Measurements from ENCODE around the gene RMI2. TPM values are rescaled to one million over a fixed set of nuclear protein-coding genes. Genes with fewer than 3 reads are reported as not detected.
"Not testable (repeated sequence)": the region's sequence is repeated elsewhere in the genome, so short reads cannot be mapped to it uniquely, and the experiment has no call there.

Gene RMI2
- total RNA-seq, 3 donors from 2014 or later: 0.16 to 1.6 (median 0.33) TPM

DNA sequence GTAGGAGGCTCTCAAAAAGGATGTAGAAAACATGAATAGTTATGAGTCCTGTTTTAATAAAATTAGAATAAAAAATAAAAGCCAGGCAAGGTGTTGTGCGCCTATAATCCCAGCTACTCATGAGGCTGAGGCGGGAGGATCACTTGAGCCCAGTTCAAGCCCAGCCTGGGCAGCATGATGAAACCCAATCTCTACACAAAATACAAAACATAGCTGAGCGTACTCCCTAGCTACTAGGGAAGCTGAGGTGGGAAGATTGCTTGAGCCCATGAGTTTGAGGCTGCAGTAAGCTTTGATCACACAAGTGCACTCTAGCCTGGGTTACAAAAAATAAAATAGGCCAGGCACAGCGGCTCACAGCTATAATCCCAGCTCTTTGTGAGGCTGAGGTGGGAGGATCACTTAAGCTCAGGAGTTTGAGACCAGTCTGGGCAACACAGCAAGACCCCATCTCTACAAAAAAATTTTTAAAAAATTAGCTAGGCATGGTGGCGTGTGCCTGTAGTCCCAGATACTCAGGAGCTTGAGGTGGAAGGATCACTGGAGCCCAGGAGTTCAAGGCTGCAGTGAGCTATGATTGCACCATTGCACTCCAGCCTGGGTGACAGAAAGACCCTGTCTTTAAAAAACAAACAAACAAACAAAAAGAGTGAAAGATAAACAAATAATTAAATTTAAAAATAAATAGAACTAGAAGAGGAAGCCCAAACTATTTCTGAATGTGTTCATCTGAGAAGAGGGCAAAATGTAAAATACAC is 46.9 kb upstream of the RMI2 start:
- intact Hi-C loops (cut with DNase I; ENCODE audit: low total_unique reads): no loop called here
- DNase-seq (ENCODE audit: low spot score in 2 of 2): no peak
- Histone ChIP-seq H3K9me3 (no peaks in the 10 kb centered on the region), H3K4me1 (peaks cover 0 to 11% of the 10 kb centered on the region in 2 donors), H3K36me3 (no peaks in the 10 kb centered on the region), H3K27me3 (no peaks in the 10 kb centered on the region), H3K4me3 (no peak overlapping the region), H3K27ac (no peak overlapping the region)
- TF ChIP-seq POLR2AphosphoS5 (IDR thresholded peaks at IDR 0.05) (no peak), POLR2A (IDR thresholded peaks at IDR 0.05) (no peak)
- TF ChIP-seq, protein P1, sequence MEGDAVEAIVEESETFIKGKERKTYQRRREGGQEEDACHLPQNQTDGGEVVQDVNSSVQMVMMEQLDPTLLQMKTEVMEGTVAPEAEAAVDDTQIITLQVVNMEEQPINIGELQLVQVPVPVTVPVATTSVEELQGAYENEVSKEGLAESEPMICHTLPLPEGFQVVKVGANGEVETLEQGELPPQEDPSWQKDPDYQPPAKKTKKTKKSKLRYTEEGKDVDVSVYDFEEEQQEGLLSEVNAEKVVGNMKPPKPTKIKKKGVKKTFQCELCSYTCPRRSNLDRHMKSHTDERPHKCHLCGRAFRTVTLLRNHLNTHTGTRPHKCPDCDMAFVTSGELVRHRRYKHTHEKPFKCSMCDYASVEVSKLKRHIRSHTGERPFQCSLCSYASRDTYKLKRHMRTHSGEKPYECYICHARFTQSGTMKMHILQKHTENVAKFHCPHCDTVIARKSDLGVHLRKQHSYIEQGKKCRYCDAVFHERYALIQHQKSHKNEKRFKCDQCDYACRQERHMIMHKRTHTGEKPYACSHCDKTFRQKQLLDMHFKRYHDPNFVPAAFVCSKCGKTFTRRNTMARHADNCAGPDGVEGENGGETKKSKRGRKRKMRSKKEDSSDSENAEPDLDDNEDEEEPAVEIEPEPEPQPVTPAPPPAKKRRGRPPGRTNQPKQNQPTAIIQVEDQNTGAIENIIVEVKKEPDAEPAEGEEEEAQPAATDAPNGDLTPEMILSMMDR (IDR thresholded peaks at IDR 0.05): no peak

DNA sequence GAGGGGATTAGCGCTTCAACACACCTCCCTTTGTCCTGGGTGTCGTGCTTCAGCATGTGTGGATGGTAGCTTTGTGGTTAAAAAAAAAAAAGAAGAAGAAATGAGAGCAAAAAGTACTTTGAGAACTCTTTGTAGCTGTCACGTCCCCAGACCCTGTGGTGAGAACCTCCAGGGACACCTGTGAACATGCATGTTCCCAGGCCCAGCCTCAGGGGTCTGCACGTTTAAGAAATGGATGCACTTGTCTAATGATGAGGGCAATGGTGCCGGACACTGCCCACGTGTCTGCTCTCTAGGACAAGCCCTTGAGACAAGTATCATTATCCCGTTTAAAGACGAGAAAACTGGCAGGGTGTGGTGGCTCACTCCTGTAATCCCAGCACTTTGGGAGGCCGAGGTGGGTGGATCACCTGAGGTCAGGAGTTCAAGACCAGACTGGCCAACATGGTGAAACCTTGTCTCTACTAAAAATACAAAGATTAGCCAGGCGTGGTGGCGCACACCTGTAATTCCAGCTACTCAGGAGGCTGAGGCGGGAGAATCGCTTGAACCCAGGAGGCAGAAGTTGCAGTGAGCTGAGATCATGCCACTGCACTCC is 46.2 kb upstream of the RMI2 start:
- DNase-seq (ENCODE audit: low spot score in 2 of 2); H3K27ac ChIP-seq; intact Hi-C loops (cut with DNase I; ENCODE audit: low total_unique reads); H3K4me3 ChIP-seq; H3K36me3 ChIP-seq; H3K27me3 ChIP-seq; H3K9me3 ChIP-seq: not testable (repeated sequence)
- peaks cover 0 to 11% of the 10 kb centered on the region in 2 donors for H3K4me1 ChIP-seq

- Histone ChIP-seq H3K27ac (no peak overlapping the region), H3K27me3 (no peaks in the 10 kb centered on the region), H3K9me3 (no peaks in the 10 kb centered on the region), H3K4me3 (no peak overlapping the region), H3K4me1 (peaks cover 0 to 11% of the 10 kb centered on the region in 2 donors), H3K36me3 (no peaks in the 10 kb centered on the region)
- DNase-seq (ENCODE audit: low spot score in 2 of 2): no peak
- no peak for TF ChIP-seq POLR2AphosphoS5 (IDR thresholded peaks at IDR 0.05)
- TF ChIP-seq, protein P1 (IDR thresholded peaks at IDR 0.05): no peak
- intact Hi-C loops (cut with DNase I; ENCODE audit: low total_unique reads): loop anchor here (5.0 kb wide), 1 partner anchor 1062 kb away; no protein-coding TSS in a partner anchor
These were observed 45.2 kb upstream of the RMI2 start for GRCh38 chr16:11299865-11300559.

DNA sequence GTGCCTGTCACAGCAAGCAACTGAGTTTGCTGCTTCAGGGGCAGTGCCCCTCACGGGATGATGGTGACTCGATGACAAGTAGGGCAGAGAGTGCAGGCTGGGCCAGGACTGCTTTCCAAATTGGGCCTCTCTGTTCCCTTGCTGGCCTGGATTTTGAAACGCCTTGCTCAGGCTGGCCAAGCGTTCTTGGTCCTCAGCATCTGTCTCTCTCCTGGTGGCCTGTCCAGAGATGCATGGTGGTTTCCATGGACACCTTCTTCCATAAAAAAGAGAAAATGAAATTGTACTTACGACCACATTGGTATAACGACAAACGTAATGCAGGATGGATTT is 44.7 kb upstream of the RMI2 start:
- DNase-seq (ENCODE audit: low spot score in 2 of 2): no peak
- Histone ChIP-seq H3K27me3 (no peaks in the 10 kb centered on the region), H3K36me3 (no peaks in the 10 kb centered on the region), H3K27ac (no peak overlapping the region), H3K4me3 (no peak overlapping the region), H3K4me1 (peaks cover 0 to 11% of the 10 kb centered on the region in 2 donors), H3K9me3 (no peaks in the 10 kb centered on the region)
- no peak for TF ChIP-seq POLR2A (IDR thresholded peaks at IDR 0.05)
- TF ChIP-seq, protein P1 (IDR thresholded peaks at IDR 0.05): no peak
- no peak for TF ChIP-seq POLR2AphosphoS5 (IDR thresholded peaks at IDR 0.05)
- intact Hi-C loops (cut with DNase I; ENCODE audit: low total_unique reads): loop anchor here (5.0 kb wide), 1 partner anchor 1062 kb away; no protein-coding TSS in a partner anchor

DNA sequence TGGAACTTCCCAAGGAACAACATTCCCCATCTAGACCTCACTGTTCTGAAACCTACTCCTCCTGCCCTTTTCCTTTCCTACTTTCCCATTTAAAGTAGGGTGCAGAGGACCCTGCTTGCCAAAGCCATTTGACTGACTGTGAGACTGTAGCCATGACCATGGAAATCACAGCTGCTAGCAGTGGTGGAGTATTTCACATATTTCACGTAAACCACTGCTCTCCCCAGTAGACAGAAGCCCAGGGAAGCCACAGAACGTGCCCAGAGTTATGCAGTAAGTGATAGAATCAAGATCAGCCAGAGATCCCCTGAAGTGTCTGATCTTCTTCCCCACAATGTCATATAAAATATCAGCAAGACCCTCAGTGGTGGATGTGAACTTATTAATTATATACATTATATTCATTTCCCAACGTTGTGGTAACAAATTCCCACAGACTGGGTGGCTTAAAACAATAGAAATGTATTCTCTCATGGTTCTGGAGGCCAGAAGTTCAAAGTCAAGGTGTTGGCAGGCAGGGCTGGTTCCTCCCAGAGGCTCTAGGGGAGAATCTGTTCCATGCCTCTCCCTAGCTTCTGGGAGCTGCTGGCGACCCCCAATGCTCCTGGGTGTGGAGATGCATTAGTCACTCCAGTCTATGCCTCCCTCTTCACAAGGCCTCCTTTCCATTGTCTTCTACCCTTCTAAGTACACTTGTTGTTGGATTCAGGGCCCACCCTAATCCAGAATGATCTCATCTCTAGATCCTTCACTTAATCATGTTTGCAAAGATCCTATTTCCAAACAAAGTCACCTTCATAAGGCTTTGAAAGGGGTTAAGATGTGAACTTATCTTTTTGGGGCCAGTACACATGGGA is 43.4 kb upstream of the RMI2 start:
- intact Hi-C loops (cut with DNase I; ENCODE audit: low total_unique reads): loop anchor here (5.0 kb wide), 1 partner anchor 1060 kb away; no protein-coding TSS in a partner anchor
- no peak overlapping the region for H3K27ac ChIP-seq
- TF ChIP-seq, protein P1 (IDR thresholded peaks at IDR 0.05): no peak
- TF ChIP-seq POLR2AphosphoS5 (IDR thresholded peaks at IDR 0.05) (no peak), POLR2A (IDR thresholded peaks at IDR 0.05) (no peak)

More for the DNA sequence above, 43.4 kb upstream of the RMI2 start:
- Histone ChIP-seq H3K36me3 (no peaks in the 10 kb centered on the region), H3K9me3 (no peaks in the 10 kb centered on the region), H3K4me1 (peaks cover 0 to 8% of the 10 kb centered on the region in 2 donors), H3K27me3 (no peaks in the 10 kb centered on the region), H3K4me3 (no peak overlapping the region)
- DNase-seq (ENCODE audit: low spot score in 2 of 2): no peak

Data from breast epithelium (tissue), 4 donors.